HG02938 (cell line): Measurements from ENCODE around the gene SEC23B.

Source experiments
- ATAC-seq: cut with Tn5 transposase; IDR thresholded peaks from one replicate; pipeline ENCODE4 v1.9.1; 2021; ENCODE audit warnings: mild to moderate bottlenecking, moderate library complexity; ENCODE audit not compliant: unreplicated experiment

The SEC23B gene

GRCh38 chr20:18585134-18585533, 77.4 kb downstream of the SEC23B start:
- no peak for ATAC-seq

- peak; percentile 89 for ATAC-seq
Measured at GRCh38 chr20:18587665-18588573, 80.2 kb downstream of the SEC23B start, which contains the start of gene DTD1. DTD1 (plus strand) TSS chr20:18588054; CDS start chr20:18588073, 19 bp downstream.

GRCh38 chr20:18588574-18588933, 80.8 kb downstream of the SEC23B start:
- ATAC-seq = no peak

GRCh38 chr20:18589941-18590674, 82.4 kb downstream of the SEC23B start:
- no peak for ATAC-seq

- ATAC-seq = no peak
Measured at GRCh38 chr20:18596270-18596669, 88.5 kb downstream of the SEC23B start.

- no peak for ATAC-seq
Measured at GRCh38 chr20:18609741-18610140, 102.0 kb downstream of the SEC23B start.
